ACC112 (cell line): ENCODE results near the gene IFIT3.
A peak's percentile ranks its signal among the peaks of the same experiment; 100 is the strongest.
"Not testable (repeated sequence)": the region's sequence is repeated elsewhere in the genome, so short reads cannot be mapped to it uniquely, and the experiment has no call there.

Experiments used
- H2AFZ ChIP-seq: fragments of 200-600 bp; sonication (generic); one replicate; pipeline ENCODE4 v1.6.0; 2017; ENCODE audit warnings: antibody characterized with exemption, low read length; ENCODE audit not compliant: unreplicated experiment
- H3K27ac ChIP-seq: fragments of 200-600 bp; sonication (generic); 2 replicates; pipeline ENCODE4 v1.5.1; 2014; ENCODE audit warnings: low read depth, mild to moderate bottlenecking, antibody characterized with exemption, low read length, moderate library complexity
- H3K27me3 ChIP-seq: fragments of 200-600 bp; sonication (generic); 2 replicates; pipeline ENCODE4 v1.6.1; 2014; ENCODE audit warnings: mild to moderate bottlenecking, antibody characterized with exemption, low read length, moderate library complexity, mixed read lengths; ENCODE audit not compliant: insufficient read depth
- H3K36me3 ChIP-seq: fragments of 200-600 bp; sonication (generic); 2 replicates; pipeline ENCODE4 v1.6.1; 2016; ENCODE audit warnings: mild to moderate bottlenecking, antibody characterized with exemption, low read length, moderate library complexity, mixed read lengths; ENCODE audit not compliant: insufficient read depth
- H3K4me1 ChIP-seq: fragments of 200-600 bp; sonication (generic); one replicate; pipeline ENCODE4 v1.6.1; 2016; ENCODE audit warnings: low read length, mixed read lengths; ENCODE audit not compliant: insufficient read depth, unreplicated experiment, control insufficient read depth
- H3K4me3 ChIP-seq: fragments of 200-600 bp; sonication (generic); 2 replicates; pipeline ENCODE4 v1.5.1; 2014; ENCODE audit warnings: mild to moderate bottlenecking, low read depth, low read length
- H3K79me2 ChIP-seq: fragments of 200-600 bp; sonication (generic); one replicate; pipeline ENCODE4 v1.6.0; 2016; ENCODE audit warnings: low read length; ENCODE audit not compliant: control insufficient read depth, unreplicated experiment, insufficient read depth

Gene IFIT3, protein sequence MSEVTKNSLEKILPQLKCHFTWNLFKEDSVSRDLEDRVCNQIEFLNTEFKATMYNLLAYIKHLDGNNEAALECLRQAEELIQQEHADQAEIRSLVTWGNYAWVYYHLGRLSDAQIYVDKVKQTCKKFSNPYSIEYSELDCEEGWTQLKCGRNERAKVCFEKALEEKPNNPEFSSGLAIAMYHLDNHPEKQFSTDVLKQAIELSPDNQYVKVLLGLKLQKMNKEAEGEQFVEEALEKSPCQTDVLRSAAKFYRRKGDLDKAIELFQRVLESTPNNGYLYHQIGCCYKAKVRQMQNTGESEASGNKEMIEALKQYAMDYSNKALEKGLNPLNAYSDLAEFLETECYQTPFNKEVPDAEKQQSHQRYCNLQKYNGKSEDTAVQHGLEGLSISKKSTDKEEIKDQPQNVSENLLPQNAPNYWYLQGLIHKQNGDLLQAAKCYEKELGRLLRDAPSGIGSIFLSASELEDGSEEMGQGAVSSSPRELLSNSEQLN

DNA sequence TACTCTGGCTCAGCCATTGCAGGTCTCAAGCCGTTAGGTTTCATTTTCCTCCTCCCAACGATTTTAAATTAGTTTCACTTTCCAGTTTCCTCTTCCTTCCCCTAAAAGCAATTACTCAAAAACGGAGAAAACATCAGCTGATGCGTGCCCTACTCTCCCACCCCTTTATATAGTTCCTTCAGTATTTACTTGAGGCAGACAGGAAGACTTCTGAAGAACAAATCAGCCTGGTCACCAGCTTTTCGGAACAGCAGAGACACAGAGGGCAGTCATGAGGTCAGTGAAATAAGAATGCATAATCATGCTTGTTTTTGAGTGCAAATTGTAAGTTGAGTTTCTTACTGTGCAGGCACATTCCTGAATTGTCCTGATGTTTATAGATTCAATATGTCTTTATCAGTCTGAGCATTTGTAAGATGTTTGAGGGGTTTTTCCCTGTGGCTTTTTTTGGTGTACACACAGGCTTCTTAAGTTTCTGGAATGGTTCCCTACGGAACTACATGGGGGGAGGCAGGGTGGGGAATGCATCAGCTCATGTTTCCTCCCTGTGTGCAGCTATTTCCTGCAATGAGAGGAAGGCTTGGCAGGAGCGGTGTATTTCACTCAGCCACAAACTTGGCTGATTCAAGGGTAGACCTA is at the start of gene IFIT3:
IFIT3 (plus strand) TSS at position 195 of the 639 bp plus-strand sequence; CDS start at position 272, 77 bp downstream.
- Histone ChIP-seq H3K27me3 (no peaks in the 10 kb centered on the region), H3K79me2 (peaks cover 54% of the 10 kb centered on the region), H3K36me3 (peaks cover 4% of the 10 kb centered on the region; the same call in 1 of the 2 replicates), H3K27ac (peak within 1 kb of the TSS; percentile 100), H3K4me1 (peaks cover 37% of the 10 kb centered on the region), H2AFZ (no peak within 1 kb of the TSS), H3K4me3 (peak within 1 kb of the TSS; percentile 84)

DNA sequence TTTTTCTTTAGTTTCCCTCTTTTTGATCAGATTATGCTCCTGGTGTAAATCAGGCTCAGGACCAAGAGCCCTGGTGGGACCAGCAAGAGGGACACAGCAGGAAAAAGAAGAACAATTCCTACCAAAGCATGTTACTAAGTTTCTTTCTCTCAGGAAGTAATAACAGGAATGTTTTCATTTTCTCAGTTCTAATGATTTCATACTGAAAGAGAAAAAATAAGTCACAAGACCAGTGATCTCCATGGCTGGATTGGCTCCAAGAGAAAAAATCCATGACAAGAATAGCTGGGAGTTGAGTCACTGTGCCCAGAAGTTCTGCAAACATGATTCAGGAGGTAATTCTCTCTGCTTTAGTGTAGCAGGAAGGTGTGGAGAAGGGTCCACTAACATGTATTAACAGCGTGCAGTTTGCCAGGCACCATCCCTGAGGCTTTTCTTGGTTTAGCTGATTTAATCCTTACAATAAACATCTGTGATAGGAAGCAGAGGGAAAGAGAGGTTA is 49.7 kb upstream of the IFIT3 start:
- H3K36me3 ChIP-seq: no peaks in the 10 kb centered on the region
- H2AFZ ChIP-seq: peak overlapping the region; percentile 34
- H3K27me3 ChIP-seq: no peaks in the 10 kb centered on the region
- peaks cover 77% of the 10 kb centered on the region for H3K4me1 ChIP-seq
- H3K27ac ChIP-seq: peak overlapping the region; percentile 96
- H3K79me2 ChIP-seq: no peaks in the 10 kb centered on the region
- peak overlapping the region; percentile 48 for H3K4me3 ChIP-seq

DNA sequence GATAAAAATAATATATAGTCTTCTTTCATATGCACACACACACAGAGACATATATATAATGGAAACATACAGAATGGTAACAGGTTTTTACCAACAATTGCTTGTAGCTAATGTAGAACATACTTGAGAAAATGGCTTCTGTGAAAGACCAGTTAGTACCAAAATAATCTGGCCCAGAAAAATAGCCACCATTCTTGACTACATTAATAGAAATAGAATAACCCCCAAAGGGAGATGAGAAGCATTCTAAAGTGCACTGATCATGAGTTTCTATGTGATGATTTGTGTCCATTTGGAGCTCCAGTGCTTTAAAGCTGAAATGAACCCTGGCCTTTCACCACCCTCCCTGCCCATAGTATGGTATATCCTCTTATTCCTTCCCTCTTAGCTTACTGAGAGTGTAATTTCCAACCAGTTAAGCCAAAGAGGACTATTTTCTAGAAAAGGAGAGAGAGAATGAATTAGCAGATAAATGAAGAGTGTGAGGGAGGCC is 48.9 kb upstream of the IFIT3 start:
- Histone ChIP-seq H3K4me1 (peaks cover 86% of the 10 kb centered on the region), H2AFZ (no peak overlapping the region), H3K79me2 (no peaks in the 10 kb centered on the region), H3K36me3 (no peaks in the 10 kb centered on the region), H3K27ac (peak overlapping the region; percentile 96), H3K4me3 (peak overlapping the region; percentile 14; the same call in 1 of the 2 replicates), H3K27me3 (no peaks in the 10 kb centered on the region)

DNA sequence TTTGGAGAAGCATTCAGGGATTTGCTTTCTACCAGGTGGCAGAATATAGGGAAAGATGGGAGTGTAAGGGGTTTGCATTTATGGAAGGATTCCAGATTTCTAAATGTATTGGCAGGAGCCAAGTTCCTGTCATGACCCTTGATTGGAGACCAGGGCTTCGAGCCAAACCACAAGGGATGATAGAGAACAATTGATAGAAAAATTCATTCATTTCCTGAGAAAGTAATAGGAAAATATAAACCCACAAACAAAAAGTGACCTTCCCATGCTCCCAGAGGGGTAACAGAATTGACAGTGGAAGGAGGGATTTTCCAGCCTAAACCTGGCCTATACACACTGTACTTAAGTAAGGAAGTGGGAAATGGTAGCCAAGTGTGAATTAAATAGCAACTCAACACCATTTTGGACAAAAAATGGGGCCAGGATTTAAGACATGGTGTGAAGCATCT is 48.4 kb upstream of the IFIT3 start:
- Histone ChIP-seq H3K4me3 (peak overlapping the region; percentile 14; the same call in 1 of the 2 replicates), H2AFZ (no peak overlapping the region), H3K36me3 (no peaks in the 10 kb centered on the region), H3K27me3 (no peaks in the 10 kb centered on the region), H3K27ac (peak overlapping the region; percentile 96), H3K4me1 (peaks cover 88% of the 10 kb centered on the region), H3K79me2 (no peaks in the 10 kb centered on the region)

DNA sequence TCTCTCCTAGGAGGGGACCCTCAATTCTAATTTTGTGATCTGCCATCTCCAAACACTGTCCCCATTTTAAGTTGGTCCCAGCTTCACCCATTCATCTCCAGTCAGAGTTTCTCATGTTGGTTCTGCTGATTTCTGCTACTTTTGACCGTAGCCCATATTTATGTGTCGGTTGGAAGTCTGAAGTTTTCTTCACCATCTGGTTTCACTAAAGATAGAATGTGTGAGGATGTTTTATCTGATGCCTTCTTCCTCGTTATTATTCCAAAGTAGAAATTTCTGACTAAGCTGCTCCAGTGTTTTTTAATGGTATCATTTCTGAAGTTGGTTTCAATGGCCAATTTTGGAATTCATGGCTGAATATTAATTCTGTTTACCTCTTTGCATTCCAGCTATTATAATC is 47.3 kb upstream of the IFIT3 start:
- Histone ChIP-seq H2AFZ (no peak overlapping the region), H3K27me3 (no peaks in the 10 kb centered on the region), H3K4me1 (peaks cover 82% of the 10 kb centered on the region), H3K4me3 (no peak overlapping the region), H3K79me2 (no peaks in the 10 kb centered on the region), H3K36me3 (no peaks in the 10 kb centered on the region), H3K27ac (peak overlapping the region; percentile 62; the same call in 1 of the 2 replicates)

DNA sequence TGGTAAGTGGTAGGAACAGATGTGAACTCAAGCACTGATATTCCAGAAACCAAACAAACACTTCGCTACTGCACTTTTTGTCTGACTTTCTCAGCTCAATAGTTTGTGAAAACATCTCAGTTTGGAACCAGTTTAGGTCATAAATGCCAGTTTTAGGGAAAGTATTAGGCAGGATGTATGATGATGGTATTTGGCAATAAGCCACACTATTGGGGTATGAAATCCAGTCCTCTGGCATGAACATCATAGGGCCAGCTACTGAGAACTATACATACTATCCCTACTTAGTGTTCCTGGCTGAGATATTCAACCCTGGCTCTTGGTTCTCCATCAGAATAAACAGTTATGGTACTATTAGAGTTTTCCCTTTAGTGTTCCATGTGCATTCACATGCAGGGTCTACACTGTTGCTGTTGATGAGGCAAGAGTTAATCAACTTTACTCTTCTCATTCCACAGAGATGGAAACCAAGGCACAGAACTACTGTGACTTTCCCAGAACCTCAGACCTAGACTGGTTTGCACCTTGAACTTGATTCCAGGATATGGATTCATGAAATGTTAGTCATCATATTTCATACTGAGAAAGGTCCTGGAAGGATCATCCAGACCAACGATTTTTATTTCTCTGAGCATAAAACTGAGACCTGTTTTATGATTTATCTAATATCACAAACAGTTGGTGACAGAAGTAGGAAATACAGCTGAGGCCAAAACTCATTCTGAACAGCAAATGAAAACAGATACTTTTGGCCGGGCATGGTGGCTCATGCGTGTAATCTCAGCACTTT is 46.0 kb upstream of the IFIT3 start:
- Histone ChIP-seq H3K27me3 (no peaks in the 10 kb centered on the region), H3K79me2 (no peaks in the 10 kb centered on the region), H3K36me3 (no peaks in the 10 kb centered on the region), H2AFZ (peak overlapping the region; percentile 5), H3K4me3 (peak overlapping the region; percentile 27; the same call in 1 of the 2 replicates), H3K4me1 (peaks cover 73% of the 10 kb centered on the region), H3K27ac (peak overlapping the region; percentile 62)

DNA sequence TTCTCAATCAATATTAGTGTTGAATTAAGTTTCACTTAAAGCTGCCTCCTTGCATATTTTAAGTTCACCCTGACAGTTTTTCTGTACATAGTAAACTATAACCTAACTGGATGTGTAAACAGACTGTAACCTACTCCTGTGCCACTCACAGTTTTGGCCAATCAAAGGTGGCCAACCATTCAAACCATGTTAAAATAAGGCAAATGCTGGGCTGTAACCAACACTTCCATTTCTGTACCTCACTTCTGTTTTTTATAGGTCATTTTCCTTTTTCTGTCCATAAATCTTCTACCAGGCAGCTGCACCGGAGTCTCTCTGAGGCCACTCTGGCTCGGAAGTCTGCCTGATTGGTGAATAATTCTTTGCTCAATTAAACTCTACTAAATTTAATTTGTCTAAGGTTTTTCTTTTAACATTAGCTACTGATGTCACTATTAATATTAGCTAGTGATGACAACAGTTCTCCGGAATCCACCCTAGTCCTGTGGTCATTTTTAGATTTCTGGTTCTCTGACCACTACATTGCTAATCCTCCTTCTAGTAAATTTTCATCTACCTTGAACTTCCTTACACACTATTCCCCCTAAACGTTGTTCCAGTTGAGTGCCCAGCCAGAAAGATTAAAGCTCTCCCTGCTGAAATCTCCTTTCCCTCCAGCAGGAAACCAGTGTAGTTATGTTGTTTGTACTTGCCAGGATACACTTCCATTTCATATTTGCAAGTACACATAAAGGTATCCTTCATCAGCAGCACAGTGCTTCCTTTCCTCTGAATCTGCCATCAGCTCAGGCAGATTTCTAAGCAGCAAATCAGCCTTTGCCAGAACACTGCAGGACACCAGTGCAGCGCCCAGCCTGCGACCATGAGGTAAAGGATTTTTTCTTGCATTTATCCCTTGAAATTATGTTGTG is 44.5 kb upstream of the IFIT3 start:
- H3K79me2 ChIP-seq: no peaks in the 10 kb centered on the region

DNA sequence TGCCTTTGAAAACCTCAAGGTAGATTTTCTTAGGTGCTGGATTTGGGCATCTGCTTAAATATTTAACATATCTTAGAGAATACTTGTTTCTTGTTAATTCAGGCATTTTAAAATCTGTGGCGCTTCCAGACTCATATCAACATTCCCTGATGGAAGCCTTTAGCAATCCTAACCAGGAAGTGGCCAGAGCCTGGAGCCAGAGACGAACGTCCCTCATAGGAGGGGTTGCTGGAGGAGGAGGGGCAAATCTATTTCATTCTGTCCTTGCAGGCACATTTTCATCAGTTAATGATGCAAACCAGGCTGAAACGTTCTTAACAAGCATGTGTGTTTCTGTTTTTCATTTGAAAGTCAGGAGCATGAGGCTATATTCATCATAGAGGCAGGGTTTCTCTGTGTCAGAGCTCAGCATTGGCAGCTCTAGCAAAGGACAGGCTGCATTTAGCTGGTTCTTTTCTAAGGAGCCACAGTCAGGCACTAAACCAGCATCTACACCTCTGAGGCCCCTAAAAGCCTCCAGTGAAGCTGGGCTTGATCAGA is 43.8 kb upstream of the IFIT3 start:
- Histone ChIP-seq H3K4me1 (peaks cover 54% of the 10 kb centered on the region), H3K27ac (peak overlapping the region; percentile 62), H3K4me3 (peak overlapping the region; percentile 34), H3K79me2 (no peaks in the 10 kb centered on the region), H2AFZ (peak overlapping the region; percentile 87), H3K27me3 (no peaks in the 10 kb centered on the region), H3K36me3 (no peaks in the 10 kb centered on the region)

More for the DNA sequence above, 44.5 kb upstream of the IFIT3 start:
- H2AFZ ChIP-seq: peak overlapping the region; percentile 87
- peaks cover 60% of the 10 kb centered on the region for H3K4me1 ChIP-seq
- peak overlapping the region; percentile 62 for H3K27ac ChIP-seq
- H3K27me3 ChIP-seq: no peaks in the 10 kb centered on the region
- H3K4me3 ChIP-seq: peak overlapping the region; percentile 34
- H3K36me3 ChIP-seq: no peaks in the 10 kb centered on the region

DNA sequence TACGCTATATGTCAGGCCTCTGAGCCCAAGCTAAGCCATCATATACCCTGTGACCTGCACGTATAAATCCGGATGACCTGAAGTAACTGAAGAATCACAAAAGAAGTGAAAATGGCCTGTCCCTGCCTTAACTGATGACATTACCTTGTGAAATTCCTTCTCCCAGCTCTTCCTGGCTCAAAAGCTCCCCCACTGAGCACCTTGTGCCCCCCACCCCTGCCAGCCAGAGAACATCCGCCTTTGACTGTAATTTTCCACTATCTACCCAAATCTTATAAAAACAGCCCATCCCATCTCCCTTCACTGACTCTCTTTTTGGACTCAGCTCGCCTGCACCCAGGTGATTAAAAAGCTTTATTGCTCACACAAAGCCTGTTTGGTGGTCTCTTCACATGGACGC is 43.1 kb upstream of the IFIT3 start:
- not testable (repeated sequence) for H3K27me3 ChIP-seq, H3K36me3 ChIP-seq, H3K4me3 ChIP-seq, H2AFZ ChIP-seq, H3K79me2 ChIP-seq
- peak overlapping the region; percentile 62 for H3K27ac ChIP-seq
- H3K4me1 ChIP-seq: peaks cover 47% of the 10 kb centered on the region
